Upper lobe of left lung (tissue), 6 donors: Measurements from ENCODE around the gene PPM1A. TPM values are rescaled to one million over a fixed set of nuclear protein-coding genes. Genes with fewer than 3 reads are reported as not detected.

Source experiments
- ATAC-seq, 2 donors: fragments of 200-7000 bp; cut with Tn5 transposase; one replicate each; pipeline ENCODE4 v1.9.1; 2022; ENCODE audit warnings: mild to moderate bottlenecking in 2 of 2, moderate library complexity in 2 of 2; ENCODE audit not compliant: low FRiP score in 2 of 2
- DNase-seq, 2 donors: peaks; one replicate each; pipeline ENCODE4 v3.0.0-alpha.2; 2019 to 2020
- H3K27ac ChIP-seq, 4 donors: fragments of 200-600 bp; sonication (generic); one replicate each; pipeline ENCODE4 v1.5.1; 2016 to 2019
- H3K27me3 ChIP-seq, 4 donors: fragments of 200-600 bp; sonication (generic); one replicate each; pipeline ENCODE4 v1.5.1; 2017 to 2019
- H3K36me3 ChIP-seq, 4 donors: fragments of 200-600 bp; sonication (generic); one replicate each; pipeline ENCODE4 v1.5.1; 2016 to 2019
- H3K4me1 ChIP-seq, 4 donors: fragments of 200-600 bp; sonication (generic); one replicate each; pipeline ENCODE4 v1.5.1; 2018 to 2019
- H3K4me3 ChIP-seq, 4 donors: fragments of 200-600 bp; sonication (generic); one replicate each; pipeline ENCODE4 v1.5.1; 2017 to 2019; ENCODE audit warnings: mild to moderate bottlenecking in 2 of 4, moderate library complexity in 1 of 4
- H3K9me3 ChIP-seq, 4 donors: fragments of 200-600 bp; sonication (generic); one replicate each; pipeline ENCODE4 v1.5.1; 2018 to 2019
- EP300 ChIP-seq, 4 donors: sonication (generic); formaldehyde crosslinking; IDR thresholded peaks; one replicate each; pipeline ENCODE4 v1.5.1; 2017; ENCODE audit warnings: antibody characterized with exemption in 4 of 4, control low read depth in 2 of 4
- POLR2A ChIP-seq, 4 donors: fragments of 450-650 bp; IDR thresholded peaks; one replicate each; pipeline ENCODE4 v1.5.1; 2016 to 2017; ENCODE audit warnings: antibody characterized with exemption in 4 of 4, mild to moderate bottlenecking in 2 of 4
- POLR2AphosphoS5 ChIP-seq, 2 donors: sonication (generic); formaldehyde crosslinking; IDR thresholded peaks; one replicate each; pipeline ENCODE4 v1.5.1; 2017; ENCODE audit warnings: antibody characterized with exemption in 2 of 2
- WGBS, 2 donors: methylation state at CpG; one replicate each; pipeline ENCODE4 v1.1.5; 2017 to 2018; 5-methylcytosine and 5-hydroxymethylcytosine counted together
- total RNA-seq, 6 donors: library from RNA; depleted of rRNA in 4 of 6; stranded (reverse); fragments of >200 nt in 4 of 6; gene quantifications; one replicate each; pipeline versions ENCODE4 v1.1.0 to v1.2.1, GENCODE V29; 2016 to 2021
- TF ChIP-seq, protein P1 (sequence below), 6 experiments: fragments of 450-650 bp in 4 of 6; fragments of 200-600 bp in 2 of 6; sonication (generic) in 2 of 6; IDR thresholded peaks; one replicate each; pipeline ENCODE4 v1.5.1; 2016 to 2019; ENCODE audit warnings: antibody characterized with exemption in 6 of 6
- donor health status: DM: no; HTN: no; CAD: no; lungs with moderate emphysema.
- donor health status: DM: no; HTN: yes; CAD: no; lungs with severe emphysema.

PPM1A gene
- total RNA-seq, 6 donors from 2014 or later = 20.5 to 71.8 (median 43.7) TPM

DNA sequence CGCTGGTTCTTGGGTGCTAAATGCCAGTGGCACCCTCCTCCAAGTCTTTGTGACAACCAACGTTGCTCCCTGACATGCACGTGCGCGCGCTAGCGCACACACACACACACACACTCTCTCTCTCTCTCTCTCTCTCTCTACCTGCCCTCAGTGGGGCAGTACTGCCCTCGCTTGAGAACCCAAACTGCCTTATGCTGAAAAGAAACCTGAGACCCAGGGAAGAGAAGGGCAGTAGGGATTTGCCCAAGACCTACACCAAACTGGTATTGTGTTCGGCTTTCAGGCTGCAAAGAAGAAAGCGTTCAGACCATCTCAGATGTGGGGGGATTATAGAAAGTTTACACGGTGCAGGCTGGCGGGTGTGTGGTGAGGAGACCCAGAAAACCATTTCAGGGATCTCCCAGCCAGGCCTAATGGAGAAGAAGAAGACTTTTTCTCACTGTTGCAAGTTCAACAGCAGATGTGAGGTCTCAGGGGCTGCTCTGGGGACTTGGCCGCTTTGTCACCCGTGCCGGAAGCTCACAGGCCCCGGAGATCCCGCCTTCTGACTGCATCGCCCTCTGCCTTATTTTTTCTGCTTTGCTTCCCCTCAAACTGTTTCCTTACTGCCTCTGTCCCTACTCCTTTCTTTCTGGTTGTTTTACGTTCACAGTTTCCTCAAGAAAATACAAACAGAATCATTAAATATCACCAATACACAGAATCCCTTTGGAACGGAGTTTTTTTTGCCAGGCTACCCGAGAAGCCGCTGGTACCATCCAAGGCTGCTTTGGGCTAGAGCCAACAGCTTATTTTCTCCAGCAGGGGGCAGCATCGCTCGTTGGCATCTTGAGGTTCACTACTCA lies 82.4 kb downstream of the PPM1A start:
- Histone ChIP-seq H3K4me1 (peaks cover 7 to 23% (median 12%) of the 10 kb centered on the region in 4 donors), H3K4me3 (peak overlapping the region in 3 of 4 donors; percentile 46 to 57 (median 47)), H3K27me3 (peaks cover 0 to 8% (median 2%) of the 10 kb centered on the region in 4 donors), H3K36me3 (no peaks in the 10 kb centered on the region), H3K9me3 (no peaks in the 10 kb centered on the region), H3K27ac (peak overlapping the region in 1 of 4 donors; percentile 58)
- DNase-seq (peak; percentile 54 to 68), ATAC-seq (peak; percentile 75)
- 2 to 15% methylated on average over 24 of the region's 24 CpGs for WGBS, 2 donors
- TF ChIP-seq, protein P1, sequence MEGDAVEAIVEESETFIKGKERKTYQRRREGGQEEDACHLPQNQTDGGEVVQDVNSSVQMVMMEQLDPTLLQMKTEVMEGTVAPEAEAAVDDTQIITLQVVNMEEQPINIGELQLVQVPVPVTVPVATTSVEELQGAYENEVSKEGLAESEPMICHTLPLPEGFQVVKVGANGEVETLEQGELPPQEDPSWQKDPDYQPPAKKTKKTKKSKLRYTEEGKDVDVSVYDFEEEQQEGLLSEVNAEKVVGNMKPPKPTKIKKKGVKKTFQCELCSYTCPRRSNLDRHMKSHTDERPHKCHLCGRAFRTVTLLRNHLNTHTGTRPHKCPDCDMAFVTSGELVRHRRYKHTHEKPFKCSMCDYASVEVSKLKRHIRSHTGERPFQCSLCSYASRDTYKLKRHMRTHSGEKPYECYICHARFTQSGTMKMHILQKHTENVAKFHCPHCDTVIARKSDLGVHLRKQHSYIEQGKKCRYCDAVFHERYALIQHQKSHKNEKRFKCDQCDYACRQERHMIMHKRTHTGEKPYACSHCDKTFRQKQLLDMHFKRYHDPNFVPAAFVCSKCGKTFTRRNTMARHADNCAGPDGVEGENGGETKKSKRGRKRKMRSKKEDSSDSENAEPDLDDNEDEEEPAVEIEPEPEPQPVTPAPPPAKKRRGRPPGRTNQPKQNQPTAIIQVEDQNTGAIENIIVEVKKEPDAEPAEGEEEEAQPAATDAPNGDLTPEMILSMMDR (IDR thresholded peaks at IDR 0.05) = peak; percentile 48 to 75 (median 68)
- TF ChIP-seq EP300 (IDR thresholded peaks at IDR 0.05) = no peak

DNA sequence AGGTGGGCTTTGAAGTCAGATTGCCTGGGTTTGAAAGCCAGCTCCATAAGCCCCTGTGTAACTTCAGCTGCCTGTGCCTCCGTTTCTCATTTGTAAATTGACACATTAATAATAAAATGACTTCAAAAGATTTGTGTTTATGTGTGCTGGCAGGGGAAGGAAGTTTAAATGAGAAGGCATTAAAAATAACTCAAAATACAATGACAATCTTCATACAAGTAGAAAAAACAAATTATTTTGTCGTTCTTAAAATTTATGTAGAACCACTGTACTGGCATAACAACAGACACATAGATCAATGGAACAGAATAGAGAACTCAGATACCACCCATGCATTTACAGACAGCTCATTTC lies 83.0 kb downstream of the PPM1A start:
- Histone ChIP-seq H3K9me3 (no peaks in the 10 kb centered on the region), H3K27ac (no peak overlapping the region), H3K4me1 (peaks cover 7 to 23% (median 12%) of the 10 kb centered on the region in 4 donors), H3K27me3 (peaks cover 0 to 8% (median 2%) of the 10 kb centered on the region in 4 donors), H3K4me3 (peak overlapping the region in 2 of 4 donors; percentile 47 to 57), H3K36me3 (no peaks in the 10 kb centered on the region)
- WGBS, 2 donors = 27 to 31% methylated on average over 2 of the region's 2 CpGs
- DNase-seq = no peak
- TF ChIP-seq, protein P1 (IDR thresholded peaks at IDR 0.05) = no peak
- TF ChIP-seq EP300 (IDR thresholded peaks at IDR 0.05) (no peak), POLR2AphosphoS5 (IDR thresholded peaks at IDR 0.05) (no peak), POLR2A (IDR thresholded peaks at IDR 0.05) (no peak)
- no peak for ATAC-seq

DNA sequence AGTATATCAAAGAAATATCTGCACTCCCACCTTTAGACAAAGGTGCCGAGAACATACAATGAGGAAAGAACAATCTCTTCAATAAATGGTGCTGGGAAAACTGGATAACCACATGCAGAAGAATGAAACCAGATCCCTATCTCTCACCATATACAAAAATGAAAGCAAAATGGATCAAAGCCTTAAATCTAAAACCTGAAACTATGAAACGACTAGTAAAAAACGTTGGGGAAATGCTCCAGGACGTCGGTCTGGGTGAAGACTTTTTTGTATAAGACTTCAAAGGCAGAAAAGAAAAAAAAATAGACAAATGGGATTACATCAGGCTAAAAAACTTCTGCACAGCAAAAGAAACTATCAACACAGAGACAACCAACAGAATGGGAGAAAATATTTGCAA lies 83.8 kb downstream of the PPM1A start:
- TF ChIP-seq POLR2AphosphoS5 (IDR thresholded peaks at IDR 0.05) = no peak
- TF ChIP-seq, protein P1 (IDR thresholded peaks at IDR 0.05) = no peak
- no peak for TF ChIP-seq POLR2A (IDR thresholded peaks at IDR 0.05)
- Histone ChIP-seq H3K27me3 (peaks cover 0 to 2% (median under 1%) of the 10 kb centered on the region in 4 donors), H3K4me3 (no peak overlapping the region), H3K27ac (no peak overlapping the region), H3K9me3 (no peaks in the 10 kb centered on the region), H3K4me1 (peaks cover 3 to 16% (median 6%) of the 10 kb centered on the region in 4 donors), H3K36me3 (no peaks in the 10 kb centered on the region)
- ATAC-seq (no peak), DNase-seq (no peak)
- 47% methylated on average over 5 of the region's 5 CpGs for WGBS, 2 donors

DNA sequence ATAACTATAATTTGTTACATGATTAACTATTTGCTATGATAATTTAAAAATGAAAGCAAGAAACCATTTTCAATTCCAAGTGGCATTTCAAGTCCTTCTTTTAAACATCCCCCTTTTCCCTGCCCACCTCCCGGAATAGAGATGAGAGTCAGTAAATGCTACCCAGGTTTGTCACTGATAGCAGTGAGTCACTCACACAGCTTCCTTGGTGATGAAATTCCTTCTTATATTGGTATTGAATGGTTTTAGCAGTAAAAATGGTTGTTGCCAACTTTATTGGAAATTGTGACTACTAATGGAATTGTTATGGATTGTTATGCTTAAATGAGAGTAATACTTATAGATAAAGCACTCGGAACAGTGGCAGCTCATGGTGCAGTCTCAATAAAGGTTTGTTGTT lies 90.5 kb downstream of the PPM1A start:
- DNase-seq (no peak), ATAC-seq (no peak)
- H3K27me3 ChIP-seq = no peaks in the 10 kb centered on the region
- TF ChIP-seq POLR2AphosphoS5 (IDR thresholded peaks at IDR 0.05) (no peak), EP300 (IDR thresholded peaks at IDR 0.05) (no peak), POLR2A (IDR thresholded peaks at IDR 0.05) (no peak)
- TF ChIP-seq, protein P1 (IDR thresholded peaks at IDR 0.05) = no peak
- H3K9me3 ChIP-seq = no peaks in the 10 kb centered on the region
- H3K27ac ChIP-seq = no peak overlapping the region
- no peaks in the 10 kb centered on the region for H3K4me1 ChIP-seq
- 83 to 86% methylated on average over 2 of the region's 2 CpGs for WGBS, 2 donors
- H3K4me3 ChIP-seq = no peak overlapping the region
- H3K36me3 ChIP-seq = no peaks in the 10 kb centered on the region
